GM19025 (cell line): Measurements from ENCODE around the gene PLSCR2.
"Not testable (repeated sequence)": the region's sequence is repeated elsewhere in the genome, so short reads cannot be mapped to it uniquely, and the experiment has no call there.

Experiments
- ATAC-seq: cut with Tn5 transposase; IDR thresholded peaks from one replicate; pipeline ENCODE4 v1.9.1; 2021; ENCODE audit warnings: mild to moderate bottlenecking, low read depth, moderate library complexity; ENCODE audit not compliant: unreplicated experiment

Gene PLSCR2

GRCh38 chr3:146491303-146491702 is 21.9 kb upstream of the PLSCR2 start:
- no peak for ATAC-seq

GRCh38 chr3:146485297-146485696 is 15.9 kb upstream of the PLSCR2 start:
- ATAC-seq = no peak

- ATAC-seq = no peak
Measured at GRCh38 chr3:146476094-146476740, 6.9 kb upstream of the PLSCR2 start.

- not testable (repeated sequence) for ATAC-seq
Measured at GRCh38 chr3:146474976-146475375, 5.6 kb upstream of the PLSCR2 start.

GRCh38 chr3:146473726-146474125 is 4.4 kb upstream of the PLSCR2 start:
- ATAC-seq = no peak

GRCh38 chr3:146472611-146473010 is 3.2 kb upstream of the PLSCR2 start:
- ATAC-seq = no peak

- no peak for ATAC-seq
Measured at GRCh38 chr3:146471012-146471411, 1.7 kb upstream of the PLSCR2 start.

- no peak for ATAC-seq
Measured at GRCh38 chr3:146470425-146470990, 1.1 kb upstream of the PLSCR2 start.

GRCh38 chr3:146468671-146469149 is 651 bp downstream of the PLSCR2 start:
- no peak for ATAC-seq

GRCh38 chr3:146468234-146468633 is 1.1 kb downstream of the PLSCR2 start:
- no peak for ATAC-seq

GRCh38 chr3:146466604-146467003 is 2.8 kb downstream of the PLSCR2 start:
- no peak for ATAC-seq

- no peak for ATAC-seq
Measured at GRCh38 chr3:146465693-146466465, 3.5 kb downstream of the PLSCR2 start.

GRCh38 chr3:146464783-146465182 is 4.6 kb downstream of the PLSCR2 start:
- ATAC-seq = no peak

- ATAC-seq = no peak
Measured at GRCh38 chr3:146464005-146464595, 5.3 kb downstream of the PLSCR2 start.

GRCh38 chr3:146454796-146455195 is 14.6 kb downstream of the PLSCR2 start:
- ATAC-seq = no peak

GRCh38 chr3:146449613-146450012 is 19.7 kb downstream of the PLSCR2 start:
- ATAC-seq = no peak

GRCh38 chr3:146449076-146449475 is 20.3 kb downstream of the PLSCR2 start:
- no peak for ATAC-seq

- no peak for ATAC-seq
Measured at GRCh38 chr3:146446026-146446425, 23.3 kb downstream of the PLSCR2 start.

GRCh38 chr3:146440310-146440709 is 29.1 kb downstream of the PLSCR2 start:
- ATAC-seq = not testable (repeated sequence)

- no peak for ATAC-seq
Measured at GRCh38 chr3:146432066-146432465, 37.3 kb downstream of the PLSCR2 start.

- ATAC-seq = no peak
Measured at GRCh38 chr3:146431240-146431639, 38.1 kb downstream of the PLSCR2 start.
